GM12878 (cell line): ENCODE data around the gene SORBS1. TPM values are rescaled to one million over a fixed set of nuclear protein-coding genes. Genes with fewer than 3 reads are reported as not detected.

Source experiments
- ATAC-seq: fragments of 200-7000 bp; cut with Tn5 transposase; 3 replicates; pipeline ENCODE4 v1.9.1; 2020; ENCODE audit warnings: mild to moderate bottlenecking, moderate library complexity
- BruUV-seq: library from RNA; stranded (reverse); fragments of 400-500 nt; replicated peaks from 2 replicates; lab custom pipeline; 2021; lab: Mats Ljungman, UMichigan
- CTCF ChIA-PET: fragments of 300-600 bp; sonication (Branson Sonifier 250); formaldehyde crosslinking; extraction: SDS; loops from one replicate; lab custom pipeline; 2021; ENCODE audit warnings: inconsistent platforms; lab: Yijun Ruan, JAX
- POLR2A ChIA-PET: fragments of 350-600 bp; formaldehyde crosslinking; extraction: SDS; loops from one replicate; lab custom pipeline; 2021; ENCODE audit warnings: inconsistent platforms; lab: Charles Lee
- RAD21 ChIA-PET: fragments of 300-600 bp; sonication (Branson Sonifier 250); formaldehyde crosslinking; loops from one replicate; lab custom pipeline; 2023; ENCODE audit warnings: antibody characterized with exemption; ENCODE audit not compliant: unreplicated experiment; lab: Charles Lee
- SMC1A ChIA-PET: fragments of 300-600 bp; sonication (Branson Sonifier 250); formaldehyde crosslinking; loops from one replicate; lab custom pipeline; 2023; ENCODE audit not compliant: unreplicated experiment, uncharacterized antibody; lab: Charles Lee
- DNase-seq: peaks from one replicate; pipeline ENCODE4 v3.0.0-alpha.2; 2011; ENCODE audit warnings: low read depth, low spot score
- FAIRE-seq: peaks from 3 replicates; lab custom pipeline; 2011; peaks lifted over from hg19 to GRCh38; lab: Jason Lieb, UNC
- H2AFZ ChIP-seq: 2 replicates; pipeline ENCODE4 v1.6.0; 2011; ENCODE audit warnings: low read depth, low read length, control low read depth; ENCODE audit not compliant: control insufficient read depth
- H3K27ac ChIP-seq: 2 replicates; pipeline ENCODE4 v1.5.1; 2011; ENCODE audit warnings: control low read depth; ENCODE audit not compliant: control insufficient read depth, insufficient read depth
- H3K27me3 ChIP-seq, 2 experiments: replicated peaks in 1 of 2; 2 replicates each; pipeline versions ENCODE4 v1.6.0 to v1.6.1; 2011; ENCODE audit warnings: low read length in 1 of 2; ENCODE audit not compliant: control insufficient read depth in 2 of 2, insufficient read depth in 2 of 2
- H3K36me3 ChIP-seq, 2 experiments: 2 replicates each; pipeline ENCODE4 v1.5.1; 2011; ENCODE audit warnings: low read length in 1 of 2; ENCODE audit not compliant: control insufficient read depth in 2 of 2, insufficient read depth in 2 of 2
- H3K4me1 ChIP-seq: 2 replicates; pipeline ENCODE4 v1.6.1; 2011; ENCODE audit warnings: mild to moderate bottlenecking, low read length, moderate library complexity, mixed read lengths; ENCODE audit not compliant: control insufficient read depth, insufficient read depth
- H3K4me2 ChIP-seq: 2 replicates; pipeline ENCODE4 v1.6.0; 2011; ENCODE audit warnings: control low read depth; ENCODE audit not compliant: control insufficient read depth, insufficient read depth
- H3K4me3 ChIP-seq: fragments of 200-600 bp; sonication (generic); 2 replicates; pipeline ENCODE4 v1.5.1; 2016
- H3K79me2 ChIP-seq: 2 replicates; pipeline ENCODE4 v1.6.0; 2011; ENCODE audit warnings: low read length; ENCODE audit not compliant: control insufficient read depth, insufficient read depth
- H3K9ac ChIP-seq: 2 replicates; pipeline ENCODE4 v1.8.0; 2011; ENCODE audit warnings: low read length, control low read depth, mixed read lengths; ENCODE audit not compliant: control insufficient read depth, insufficient read depth
- H3K9me3 ChIP-seq: replicated peaks from 3 replicates; pipeline ENCODE4 v1.5.1; 2011; ENCODE audit warnings: mild to moderate bottlenecking, low read length; ENCODE audit not compliant: control insufficient read depth, insufficient read depth
- H4K20me1 ChIP-seq: 2 replicates; pipeline ENCODE4 v1.6.0; 2011; ENCODE audit not compliant: control insufficient read depth, insufficient read depth
- BACH1 ChIP-seq: fragments of 450-650 bp; IDR thresholded peaks from 2 replicates; pipeline ENCODE4 v1.6.1; 2017; ENCODE audit warnings: mild to moderate bottlenecking, borderline replicate concordance
- CEBPB ChIP-seq, 2 experiments: fragments of 150-350 bp in 1 of 2; IDR thresholded peaks; 2 replicates each; pipeline ENCODE4 v1.6.1; 2012 to 2014; ENCODE audit warnings: low read depth in 2 of 2, low read length in 2 of 2, borderline replicate concordance in 1 of 2, inconsistent platforms in 1 of 2
- CEBPZ ChIP-seq: fragments of 150-350 bp; IDR thresholded peaks from 2 replicates; pipeline ENCODE4 v1.6.1; 2016; ENCODE audit warnings: low read depth, low read length
- E2F4 ChIP-seq: IDR thresholded peaks from 2 replicates; pipeline ENCODE4 v1.6.1; 2012; ENCODE audit warnings: low read depth, low read length, improper control_type of control experiment
- E2F8 ChIP-seq: fragments of 450-650 bp; IDR thresholded peaks from 2 replicates; pipeline ENCODE4 v1.6.1; 2018; ENCODE audit warnings: mild to moderate bottlenecking, low read depth, moderate library complexity; ENCODE audit not compliant: partially characterized antibody
- EED ChIP-seq: sonication (generic); IDR thresholded peaks from 2 replicates; pipeline ENCODE4 v1.6.1; 2016; ENCODE audit warnings: antibody characterized with exemption, low read depth
- FOS ChIP-seq: IDR thresholded peaks from 3 replicates; pipeline ENCODE4 v1.6.1; 2011; ENCODE audit warnings: borderline replicate concordance; ENCODE audit not compliant: insufficient read length; ENCODE audit errors: extremely low read depth
- FOXM1 ChIP-seq: IDR thresholded peaks from 2 replicates; pipeline ENCODE4 v1.6.1; 2012; ENCODE audit warnings: low read depth, mild to moderate bottlenecking, inconsistent platforms, low read length, moderate library complexity
- HCFC1 ChIP-seq: fragments of 150-350 bp; IDR thresholded peaks from 2 replicates; pipeline ENCODE4 v1.6.1; 2014; ENCODE audit warnings: low read length
- HDGF ChIP-seq: fragments of 450-650 bp; IDR thresholded peaks from 2 replicates; pipeline ENCODE4 v1.6.1; 2016; ENCODE audit warnings: antibody characterized with exemption
- NFYA ChIP-seq: IDR thresholded peaks from 2 replicates; pipeline ENCODE4 v1.6.1; 2011; ENCODE audit warnings: low read depth, mild to moderate bottlenecking, low read length, improper control_type of control experiment, borderline replicate concordance
- NFYB ChIP-seq: IDR thresholded peaks from 2 replicates; pipeline ENCODE4 v1.6.1; 2011; ENCODE audit warnings: low read depth, mild to moderate bottlenecking, low read length, improper control_type of control experiment, moderate library complexity; ENCODE audit not compliant: insufficient read depth
- PAX5 ChIP-seq: IDR thresholded peaks from 2 replicates; pipeline ENCODE4 v1.6.1; 2011; ENCODE audit warnings: low read depth, low read length, borderline replicate concordance
- TCF3 ChIP-seq: IDR thresholded peaks from 2 replicates; pipeline ENCODE4 v1.6.1; 2012; ENCODE audit warnings: low read depth, mild to moderate bottlenecking, low read length, borderline replicate concordance; ENCODE audit not compliant: insufficient read depth
- ZNF207 ChIP-seq: fragments of 450-650 bp; IDR thresholded peaks from 2 replicates; pipeline ENCODE4 v1.6.1; 2014; ENCODE audit warnings: antibody characterized with exemption, mild to moderate bottlenecking, borderline replicate concordance
- WGBS: methylation state at CpG from one replicate; pipeline ENCODE4 v1.1.6; 2016; ENCODE audit warnings: low lambda C conversion rate; ENCODE audit not compliant: insufficient replicate concordance, insufficient coverage; ENCODE audit errors: missing lambda C conversion rate; 5-methylcytosine and 5-hydroxymethylcytosine counted together
- in situ Hi-C: fragments of 300-500 bp; cut with MboI; formaldehyde crosslinking; loops from 9 replicates; pipeline ENCODE4 v1.14.3; 2018; ENCODE audit warnings: mixed read lengths
- intact Hi-C: fragments of 100-400 bp; cut with micrococcal nuclease; formaldehyde crosslinking; loops from one replicate; pipeline ENCODE4 v1.14.2; 2022; ENCODE audit not compliant: unreplicated experiment
- polyA plus RNA-seq, 11 experiments: library from polyadenylated mRNA; depleted of rRNA in 4 of 11; unstranded in 6 of 11; stranded (reverse) in 5 of 11; fragments of >200 nt; fragmentation: Nextera tagmentation in 4 of 11; fragmentation: Illumina TruSeq in 1 of 11; extraction: Ambion mirVana in 4 of 11; extraction: Trizol in 1 of 11; gene quantifications; 1 replicate in 1 of 11; 2 replicates in 10 of 11; pipeline versions ENCODE4 v1.2.1 to v1.2.3, GENCODE V29; 2011 to 2016; ENCODE audit warnings: inconsistent platforms in 2 of 11, missing spikeins in 2 of 11, low read depth in 1 of 11
- total RNA-seq, 4 experiments: library from RNA; depleted of rRNA in 3 of 4; stranded (reverse); fragments of >200 nt in 3 of 4; fragmentation: Illumina TruSeq in 1 of 4; extraction: Trizol in 1 of 4; gene quantifications; 2 replicates each; pipeline versions ENCODE4 v1.2.1 to v1.2.3, GENCODE V29; 2013 to 2021
- TF ChIP-seq, protein P1 (sequence below): IDR thresholded peaks from 2 replicates; pipeline ENCODE4 v1.6.1; 2012; ENCODE audit warnings: low read depth, low read length, improper control_type of control experiment

Gene SORBS1
- total and polyA plus RNA-seq, 10 of the 15 experiments (the other 5 are each of a cell fraction or from before 2014, with no cell fraction given) = 0.13 to 0.75 (median 0.39) TPM

- SMC1A ChIA-PET = interaction anchor here (0.6 to 1.1 kb wide), 2 partner anchors 33 to 969 kb away, joined by 3 to 4 read pairs; no protein-coding TSS in a partner anchor
- BruUV-seq = no TSS peak
- no peak for TF ChIP-seq FOS
- no peak for TF ChIP-seq NFYA
- no peak for TF ChIP-seq ZNF207
- TF ChIP-seq NFYB = no peak
- TF ChIP-seq CEBPB (IDR thresholded peaks at IDR 0.05; ENCODE audit: borderline replicate concordance in 1 of 2, low read depth in 2 of 2, low read length in 2 of 2) = no peak
- TF ChIP-seq E2F4 = no peak
- TF ChIP-seq EED = no peak
- TF ChIP-seq HDGF = no peak
- TF ChIP-seq, protein P1, sequence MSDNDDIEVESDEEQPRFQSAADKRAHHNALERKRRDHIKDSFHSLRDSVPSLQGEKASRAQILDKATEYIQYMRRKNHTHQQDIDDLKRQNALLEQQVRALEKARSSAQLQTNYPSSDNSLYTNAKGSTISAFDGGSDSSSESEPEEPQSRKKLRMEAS = no peak
- TF ChIP-seq FOXM1 = no peak
- no peak for TF ChIP-seq PAX5
- TF ChIP-seq HCFC1 = no peak
- no peak for TF ChIP-seq TCF3
- no peak for TF ChIP-seq E2F8
- TF ChIP-seq CEBPZ = no peak
- no peak for TF ChIP-seq BACH1
Measured at GRCh38 chr10:95408148-95408960, 152.8 kb downstream of the SORBS1 start.

More at GRCh38 chr10:95408148-95408960, 152.8 kb downstream of the SORBS1 start:
- Histone ChIP-seq H3K9me3 (no peaks in the 10 kb centered on the region), H4K20me1 (no peaks in the 10 kb centered on the region), H3K4me2 (no peak overlapping the region), H2AFZ (no peak overlapping the region), H3K4me1 (no peaks in the 10 kb centered on the region), H3K36me3 (no peaks in the 10 kb centered on the region), H3K27me3 (no peaks in the 10 kb centered on the region; a peak in 1 of 4 replicates), H3K9ac (no peak overlapping the region), H3K4me3 (no peak overlapping the region), H3K27ac (no peak overlapping the region), H3K79me2 (no peaks in the 10 kb centered on the region)
- FAIRE-seq (no peak), ATAC-seq (no peak), DNase-seq (no peak)
- in situ Hi-C loops = no loop called here
- ChIA-PET RAD21 (no interaction called here), POLR2A (no interaction called here), CTCF (interaction anchor here (2.7 kb wide), 1 partner anchor 22 kb away, joined by 10 read pairs; no protein-coding TSS in a partner anchor)
- 40% methylated on average over 7 of the region's 7 CpGs for WGBS
- intact Hi-C loops = no loop called here
